Endothelial cell of umbilical vein (primary cell): Measurements from ENCODE around the gene PHLPP1. TPM values are rescaled to one million over a fixed set of nuclear protein-coding genes. Genes with fewer than 3 reads are reported as not detected.

Source experiments
- BruUV-seq: library from RNA; stranded (reverse); fragments of 400-500 nt; replicated peaks from 2 replicates; lab custom pipeline; 2021; lab: Mats Ljungman, UMichigan
- CTCF ChIA-PET: fragments of 300-600, 350-600 bp; sonication (Branson Sonifier 250); formaldehyde crosslinking; loops from one replicate; lab custom pipeline; 2021; ENCODE audit warnings: antibody characterized with exemption, inconsistent platforms; lab: Charles Lee
- POLR2A ChIA-PET: fragments of 300-600, 350-600 bp; sonication (Branson Sonifier 250); formaldehyde crosslinking; loops from one replicate; lab custom pipeline; 2021; ENCODE audit warnings: antibody characterized with exemption, inconsistent platforms; lab: Charles Lee
- DNase-seq: peaks from one replicate; pipeline ENCODE4 v3.0.0-alpha.2; 2011; ENCODE audit warnings: low read depth, low spot score
- FAIRE-seq: peaks from 2 replicates; lab custom pipeline; 2011; peaks lifted over from hg19 to GRCh38; lab: Jason Lieb, UNC
- H2AFZ ChIP-seq: 2 replicates; pipeline ENCODE4 v1.6.0; 2012; ENCODE audit warnings: low read depth, low read length, control low read depth, inconsistent platforms
- H3K27ac ChIP-seq: 2 replicates; pipeline ENCODE4 v1.5.1; 2011; ENCODE audit warnings: low read depth, mild to moderate bottlenecking, control low read depth, low read length, moderate library complexity; ENCODE audit not compliant: insufficient read depth
- H3K27me3 ChIP-seq, 2 experiments: 2 replicates each; pipeline versions ENCODE4 v1.6.0 to v1.6.1; 2011; ENCODE audit warnings: low read length in 2 of 2, mixed read lengths in 1 of 2; ENCODE audit not compliant: control insufficient read depth in 2 of 2, insufficient read depth in 2 of 2
- H3K36me3 ChIP-seq, 2 experiments: 2 replicates in 1 of 2; 3 replicates in 1 of 2; pipeline ENCODE4 v1.5.1; 2011; ENCODE audit warnings: low read length in 2 of 2, mild to moderate bottlenecking in 1 of 2, moderate library complexity in 1 of 2; ENCODE audit not compliant: control insufficient read depth in 2 of 2, insufficient read depth in 2 of 2; ENCODE audit errors: extremely low read depth in 1 of 2
- H3K4me1 ChIP-seq: 3 replicates; pipeline ENCODE4 v1.5.1; 2011; ENCODE audit warnings: mild to moderate bottlenecking, low read length; ENCODE audit not compliant: control insufficient read depth, insufficient read depth; ENCODE audit errors: extremely low read depth
- H3K4me2 ChIP-seq: 2 replicates; pipeline ENCODE4 v1.6.1; 2011; ENCODE audit warnings: low read length, control low read depth, mixed read lengths; ENCODE audit not compliant: insufficient read depth
- H3K4me3 ChIP-seq, 3 experiments: fragments of 200-600 bp in 1 of 3; sonication (generic), shearing (Covaris generic) in 1 of 3; replicated peaks in 1 of 3; 2 replicates each; pipeline ENCODE4 v1.5.1; 2011 to 2016; ENCODE audit warnings: control low read depth in 3 of 3, low read length in 3 of 3, mild to moderate bottlenecking in 2 of 3, inconsistent platforms in 1 of 3, low read depth in 1 of 3, moderate library complexity in 1 of 3; ENCODE audit not compliant: insufficient read depth in 1 of 3
- H3K79me2 ChIP-seq: 2 replicates; pipeline ENCODE4 v1.6.0; 2012; ENCODE audit warnings: low read length, inconsistent platforms; ENCODE audit not compliant: control insufficient read depth, insufficient read depth
- H3K9ac ChIP-seq: replicated peaks from 2 replicates; pipeline ENCODE3; 2011; ENCODE audit warnings: low read length, control low read depth; ENCODE audit not compliant: insufficient read depth; ENCODE audit errors: extremely low read depth
- H3K9me1 ChIP-seq: replicated peaks from 3 replicates; pipeline ENCODE4 v1.6.0; 2011; ENCODE audit warnings: mild to moderate bottlenecking, low read length; ENCODE audit not compliant: control insufficient read depth, insufficient read depth; ENCODE audit errors: extremely low read depth
- H3K9me3 ChIP-seq: replicated peaks from 2 replicates; pipeline ENCODE4 v1.5.1; 2012; ENCODE audit warnings: low read length, inconsistent platforms; ENCODE audit not compliant: control insufficient read depth, insufficient read depth
- H4K20me1 ChIP-seq: replicated peaks from 2 replicates; pipeline ENCODE3; 2011; ENCODE audit warnings: mild to moderate bottlenecking, low read length; ENCODE audit not compliant: control insufficient read depth, insufficient read depth; ENCODE audit errors: extremely low read depth
- EZH2 ChIP-seq: IDR thresholded peaks from 2 replicates; pipeline ENCODE4 v1.6.1; 2012; ENCODE audit warnings: borderline replicate concordance, low read depth, mild to moderate bottlenecking, moderate library complexity, low read length, inconsistent platforms; ENCODE audit not compliant: severe bottlenecking
- FOS ChIP-seq: IDR thresholded peaks from 2 replicates; pipeline ENCODE4 v1.6.1; 2011; ENCODE audit warnings: mild to moderate bottlenecking, low read length, moderate library complexity, borderline replicate concordance; ENCODE audit not compliant: insufficient read depth
- GATA2 ChIP-seq: IDR thresholded peaks from 2 replicates; pipeline ENCODE4 v1.7.0; 2011; ENCODE audit warnings: low read depth, mild to moderate bottlenecking, moderate library complexity, mixed read lengths, low read length; ENCODE audit not compliant: insufficient read length, insufficient read depth
- JUN ChIP-seq: IDR thresholded peaks from 2 replicates; pipeline ENCODE4 v1.6.1; 2011; ENCODE audit warnings: borderline replicate concordance, low read depth; ENCODE audit not compliant: insufficient read length, insufficient read depth
- MYC ChIP-seq: IDR thresholded peaks from one replicate; pipeline ENCODE4 v1.6.1; 2011; ENCODE audit warnings: mild to moderate bottlenecking, low read depth, low read length
- POLR2A ChIP-seq: IDR thresholded peaks from 2 replicates; pipeline ENCODE4 v1.6.1; 2012; ENCODE audit warnings: low read depth, mild to moderate bottlenecking, control low read depth, low read length
- POLR2AphosphoS5 ChIP-seq: IDR thresholded peaks from 2 replicates; pipeline ENCODE4 v1.6.1; 2012; ENCODE audit warnings: low read depth, mild to moderate bottlenecking, control low read depth, low read length, moderate library complexity; ENCODE audit not compliant: insufficient read depth
- dilution Hi-C: fragments of 300-500 bp; cut with MboI; formaldehyde crosslinking; loops from one replicate; pipeline ENCODE4 v1.15.0; 2019; ENCODE audit warnings: low sequenced_read_pairs; ENCODE audit not compliant: extremely low pct_ligation_motif_present
- intact Hi-C: fragments of 100-400 bp; cut with micrococcal nuclease; formaldehyde crosslinking; loops from one replicate; pipeline ENCODE4 v1.10.0; 2022
- polyA plus RNA-seq, 4 experiments: library from polyadenylated mRNA; depleted of rRNA in 3 of 4; stranded (reverse) in 3 of 4; unstranded in 1 of 4; fragments of >200 nt; gene quantifications; 2 replicates each; pipeline versions ENCODE4 v1.2.1 to v1.2.3, GENCODE V29; 2011 to 2012; ENCODE audit warnings: missing spikeins in 1 of 4
- total RNA-seq: library from RNA; stranded (reverse); gene quantifications from 2 replicates; pipeline ENCODE4 v1.2.3, GENCODE V29; 2021
- TF ChIP-seq, protein P1 (sequence below), 2 donors: IDR thresholded peaks; 1 replicate in 1 of 2; 2 replicates in 1 of 2; pipeline ENCODE4 v1.5.1; 2011; ENCODE audit warnings: low read length in 2 of 2, mild to moderate bottlenecking in 2 of 2, moderate library complexity in 2 of 2, control low read depth in 1 of 2, inconsistent platforms in 1 of 2, low read depth in 1 of 2; ENCODE audit not compliant: insufficient read depth in 1 of 2; ENCODE audit errors: extremely low read depth in 1 of 2
- TF ChIP-seq, protein P2 (sequence below): IDR thresholded peaks from 2 replicates; pipeline ENCODE4 v1.6.1; 2011; ENCODE audit not compliant: insufficient read depth, insufficient read length

PHLPP1 gene
- total and polyA plus RNA-seq, 2 donors (not counting 3 experiments of a cell fraction or from before 2014, with no cell fraction given): 4.0 to 10.8 TPM

DNA sequence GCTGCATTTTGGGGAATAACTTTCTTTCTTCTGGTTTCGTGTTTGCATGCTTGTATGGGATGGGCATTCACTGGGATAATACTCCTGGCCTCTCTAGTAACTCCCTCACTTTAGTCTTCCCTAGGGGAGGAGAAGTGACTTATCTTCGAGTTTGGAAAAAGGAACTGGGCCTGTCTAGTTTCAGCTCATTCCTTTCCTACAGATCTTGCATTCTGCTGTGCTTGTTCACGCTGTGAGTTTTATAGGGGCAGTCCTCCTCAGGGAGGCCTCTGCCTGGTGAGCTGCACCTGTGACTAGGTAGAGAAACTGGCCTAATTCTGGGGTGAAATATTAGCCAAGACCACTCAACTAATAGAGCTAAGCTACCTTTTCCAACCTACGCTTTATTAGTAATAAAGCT is 50.9 kb downstream of the PHLPP1 start:
- ChIA-PET CTCF (interaction anchor here (0.7 to 1.4 kb wide), 3 partner anchors 9 to 51 kb away, joined by 3 to 4 read pairs (median 3); partner anchors contain the start of gene PHLPP1), POLR2A (no interaction called here)
- Histone ChIP-seq H3K4me1 (peaks cover 9% of the 10 kb centered on the region), H3K79me2 (no peaks in the 10 kb centered on the region), H3K27me3 (no peaks in the 10 kb centered on the region), H3K9ac (no peak overlapping the region), H3K36me3 (no peaks in the 10 kb centered on the region), H3K4me2 (no peak overlapping the region), H3K9me1 (no peaks in the 10 kb centered on the region), H4K20me1 (no peaks in the 10 kb centered on the region), H2AFZ (no peak overlapping the region), H3K9me3 (no peaks in the 10 kb centered on the region), H3K27ac (no peak overlapping the region), H3K4me3 (no peak overlapping the region)
- dilution Hi-C loops (no loop called here), intact Hi-C loops (no loop called here)
- no TSS peak for BruUV-seq
- no peak for TF ChIP-seq POLR2AphosphoS5
- TF ChIP-seq GATA2: no peak
- TF ChIP-seq MYC: no peak
- no peak for TF ChIP-seq POLR2A
- TF ChIP-seq FOS: no peak
- TF ChIP-seq JUN: no peak
- TF ChIP-seq, protein P1, sequence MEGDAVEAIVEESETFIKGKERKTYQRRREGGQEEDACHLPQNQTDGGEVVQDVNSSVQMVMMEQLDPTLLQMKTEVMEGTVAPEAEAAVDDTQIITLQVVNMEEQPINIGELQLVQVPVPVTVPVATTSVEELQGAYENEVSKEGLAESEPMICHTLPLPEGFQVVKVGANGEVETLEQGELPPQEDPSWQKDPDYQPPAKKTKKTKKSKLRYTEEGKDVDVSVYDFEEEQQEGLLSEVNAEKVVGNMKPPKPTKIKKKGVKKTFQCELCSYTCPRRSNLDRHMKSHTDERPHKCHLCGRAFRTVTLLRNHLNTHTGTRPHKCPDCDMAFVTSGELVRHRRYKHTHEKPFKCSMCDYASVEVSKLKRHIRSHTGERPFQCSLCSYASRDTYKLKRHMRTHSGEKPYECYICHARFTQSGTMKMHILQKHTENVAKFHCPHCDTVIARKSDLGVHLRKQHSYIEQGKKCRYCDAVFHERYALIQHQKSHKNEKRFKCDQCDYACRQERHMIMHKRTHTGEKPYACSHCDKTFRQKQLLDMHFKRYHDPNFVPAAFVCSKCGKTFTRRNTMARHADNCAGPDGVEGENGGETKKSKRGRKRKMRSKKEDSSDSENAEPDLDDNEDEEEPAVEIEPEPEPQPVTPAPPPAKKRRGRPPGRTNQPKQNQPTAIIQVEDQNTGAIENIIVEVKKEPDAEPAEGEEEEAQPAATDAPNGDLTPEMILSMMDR (IDR thresholded peaks at IDR 0.05; ENCODE audit: extremely low read depth in 1 of 2, insufficient read depth in 1 of 2, low read depth in 1 of 2, low read length in 2 of 2): no peak
- TF ChIP-seq EZH2: no peak
- TF ChIP-seq, protein P2, sequence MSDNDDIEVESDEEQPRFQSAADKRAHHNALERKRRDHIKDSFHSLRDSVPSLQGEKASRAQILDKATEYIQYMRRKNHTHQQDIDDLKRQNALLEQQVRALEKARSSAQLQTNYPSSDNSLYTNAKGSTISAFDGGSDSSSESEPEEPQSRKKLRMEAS: no peak
- FAIRE-seq (no peak), DNase-seq (no peak)
